Chondrocyte (in vitro differentiated cells): Measurements from ENCODE around the gene HLA-DRB5. TPM values are rescaled to one million over a fixed set of nuclear protein-coding genes. Genes with fewer than 3 reads are reported as not detected.

ENCODE experiments used
- DNase-seq: peaks from one replicate; pipeline ENCODE4 v3.0.0; 2021; ENCODE audit warnings: mixed read lengths, low spot score
- H3K27ac Mint-ChIP-seq: one replicate; pipeline ENCODE4 v1.8.0; 2021; ENCODE audit warnings: mild to moderate bottlenecking, moderate library complexity, mixed read lengths; ENCODE audit not compliant: unreplicated experiment
- H3K27me3 Mint-ChIP-seq: 2 replicates; pipeline ENCODE4 v1.8.0; 2021; ENCODE audit warnings: low read depth, mixed read lengths
- H3K36me3 Mint-ChIP-seq: 2 replicates; pipeline ENCODE4 v1.8.0; 2021; ENCODE audit warnings: low read depth, mixed read lengths
- H3K4me1 Mint-ChIP-seq: 2 replicates; pipeline ENCODE4 v1.8.0; 2021; ENCODE audit warnings: low read depth, mild to moderate bottlenecking, mixed read lengths
- H3K4me3 Mint-ChIP-seq: one replicate; pipeline ENCODE4 v1.8.0; 2021; ENCODE audit warnings: mild to moderate bottlenecking, moderate library complexity, mixed read lengths; ENCODE audit not compliant: unreplicated experiment
- H3K9me3 Mint-ChIP-seq: 2 replicates; pipeline ENCODE4 v1.8.0; 2021; ENCODE audit warnings: low read depth, mixed read lengths
- CTCF ChIP-seq: fragments of 200-600 bp; sonication (generic); IDR thresholded peaks from 2 replicates; pipeline ENCODE4 v1.5.0; 2021; ENCODE audit warnings: antibody characterized with exemption, mild to moderate bottlenecking, moderate library complexity
- total RNA-seq: library from RNA; stranded (reverse); gene quantifications from 3 replicates; pipeline ENCODE4 v1.2.1, GENCODE V29; 2021

The HLA-DRB5 gene
- total RNA-seq, 1 donor from 2014 or later, result not detected

- peaks cover 12% of the 10 kb centered on the region for H3K27me3 Mint-ChIP-seq
- no peak overlapping the region for H3K27ac Mint-ChIP-seq
- H3K9me3 Mint-ChIP-seq, result peaks cover 3% of the 10 kb centered on the region
- DNase-seq, result no peak
- no peak for TF ChIP-seq CTCF
- no peak overlapping the region for H3K4me3 Mint-ChIP-seq
- H3K36me3 Mint-ChIP-seq, result no peaks in the 10 kb centered on the region
- H3K4me1 Mint-ChIP-seq, result no peaks in the 10 kb centered on the region
Measured at GRCh38 chr6:32492351-32492750, 37.7 kb downstream of the HLA-DRB5 start.

GRCh38 chr6:32491700-32492099, 38.4 kb downstream of the HLA-DRB5 start:
- Mint-ChIP-seq H3K36me3 (no peaks in the 10 kb centered on the region), H3K4me1 (no peaks in the 10 kb centered on the region), H3K27me3 (peaks cover 12% of the 10 kb centered on the region), H3K4me3 (no peak overlapping the region), H3K27ac (no peak overlapping the region), H3K9me3 (peaks cover 3% of the 10 kb centered on the region)
- no peak for DNase-seq
- no peak for TF ChIP-seq CTCF

GRCh38 chr6:32488083-32488482, 42.0 kb downstream of the HLA-DRB5 start:
- no peaks in the 10 kb centered on the region for H3K9me3 Mint-ChIP-seq
- no peak overlapping the region for H3K4me3 Mint-ChIP-seq
- TF ChIP-seq CTCF, result no peak
- H3K27me3 Mint-ChIP-seq, result peaks cover 15% of the 10 kb centered on the region
- no peaks in the 10 kb centered on the region for H3K4me1 Mint-ChIP-seq
- H3K27ac Mint-ChIP-seq, result no peak overlapping the region
- DNase-seq, result no peak
- no peaks in the 10 kb centered on the region for H3K36me3 Mint-ChIP-seq

- no peak for TF ChIP-seq CTCF
- no peak for DNase-seq
- Mint-ChIP-seq H3K9me3 (no peaks in the 10 kb centered on the region), H3K4me3 (no peak overlapping the region), H3K27ac (no peak overlapping the region), H3K4me1 (no peaks in the 10 kb centered on the region), H3K36me3 (no peaks in the 10 kb centered on the region), H3K27me3 (peaks cover 26% of the 10 kb centered on the region)
Measured at GRCh38 chr6:32484614-32484998, 45.5 kb downstream of the HLA-DRB5 start.

GRCh38 chr6:32483968-32484613, 46.0 kb downstream of the HLA-DRB5 start:
- peaks cover 26% of the 10 kb centered on the region for H3K27me3 Mint-ChIP-seq
- H3K9me3 Mint-ChIP-seq, result no peaks in the 10 kb centered on the region
- TF ChIP-seq CTCF, result no peak
- H3K36me3 Mint-ChIP-seq, result no peaks in the 10 kb centered on the region
- no peaks in the 10 kb centered on the region for H3K4me1 Mint-ChIP-seq
- no peak overlapping the region for H3K27ac Mint-ChIP-seq
- no peak overlapping the region for H3K4me3 Mint-ChIP-seq
- DNase-seq, result no peak
